Epidermal melanocyte (primary cell): Measurements from ENCODE around the gene KRT74.

ENCODE experiments used
- DNase-seq: peaks from one replicate; pipeline ENCODE4 v3.0.0; 2011; ENCODE audit warnings: low spot score; ENCODE audit not compliant: insufficient read length

KRT74 gene

DNA sequence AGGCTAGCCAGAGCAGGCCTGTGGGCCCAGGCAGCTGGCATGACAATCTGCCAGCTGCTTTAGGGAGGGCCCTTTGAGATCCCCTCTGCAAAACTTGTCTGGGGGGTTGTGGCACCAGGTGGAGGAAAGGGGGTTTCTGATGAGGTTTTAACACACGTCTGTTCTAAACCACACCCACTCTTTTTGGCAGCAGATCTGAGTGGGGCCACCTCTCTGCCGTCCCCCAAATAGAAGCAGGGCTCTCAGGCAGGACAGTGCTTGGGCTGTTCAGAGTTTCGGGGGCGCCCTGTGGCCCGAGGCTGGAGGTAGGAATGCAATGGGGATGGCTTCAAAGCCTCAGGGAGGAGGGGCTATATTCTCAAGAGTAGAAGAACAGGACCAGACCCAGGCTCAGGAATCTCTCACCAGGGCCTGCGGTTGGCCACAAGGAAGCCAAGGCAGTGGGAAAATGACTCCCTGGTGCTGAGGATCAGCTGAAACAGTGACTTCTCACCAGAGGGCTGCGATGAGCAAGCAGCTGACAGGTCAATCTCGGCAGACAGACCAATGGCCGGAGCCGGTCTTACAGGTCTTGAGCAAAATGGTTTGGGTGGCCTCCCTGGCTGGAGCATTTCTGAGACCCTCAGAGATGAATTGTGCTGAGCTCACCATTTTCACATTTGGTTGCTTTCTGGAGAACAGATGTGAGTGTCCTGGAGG is 51.9 kb downstream of the KRT74 start:
- no peak for DNase-seq

DNA sequence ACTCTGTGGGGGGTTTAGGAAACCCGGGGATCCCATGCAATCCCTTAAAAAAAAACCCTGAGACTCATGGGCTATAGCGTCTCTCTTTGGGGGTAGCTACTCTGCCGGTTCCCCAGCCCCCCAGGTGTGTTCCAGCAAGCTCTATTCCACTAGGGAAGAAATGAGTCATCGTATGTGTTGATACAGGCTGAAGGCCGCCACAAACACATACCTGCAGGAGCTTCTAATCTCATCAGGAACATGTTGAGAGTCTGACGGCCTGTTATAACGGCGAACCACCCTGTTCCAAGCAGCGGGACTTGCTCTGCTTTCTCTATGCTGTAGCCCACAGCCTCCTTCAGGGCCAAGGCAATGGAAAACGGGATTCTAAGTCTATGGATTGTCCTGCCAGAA is 52.5 kb downstream of the KRT74 start:
- no peak for DNase-seq

GRCh38 chr12:52519826-52520662 is 53.6 kb downstream of the KRT74 start, which contains the start of gene KRT5:
KRT5 (minus strand) TSS chr12:52520394; CDS start chr12:52520296, 98 bp downstream.
- no peak for DNase-seq

DNA sequence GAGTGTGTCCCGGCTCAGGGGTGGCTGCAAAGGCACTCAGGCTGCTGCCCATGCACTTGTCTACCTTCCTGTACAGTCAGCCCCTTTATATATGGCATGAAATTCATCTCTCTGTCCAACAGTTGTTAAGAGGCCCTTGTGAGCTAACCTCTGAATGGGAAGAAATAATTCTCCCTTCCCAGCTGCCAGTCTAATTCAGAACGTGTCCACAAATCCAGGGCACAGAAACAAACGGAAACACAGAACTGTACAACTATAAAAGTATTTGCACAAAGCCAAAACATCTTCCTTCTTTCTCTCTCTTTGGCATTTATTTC is 54.3 kb downstream of the KRT74 start:
- no peak for DNase-seq

DNA sequence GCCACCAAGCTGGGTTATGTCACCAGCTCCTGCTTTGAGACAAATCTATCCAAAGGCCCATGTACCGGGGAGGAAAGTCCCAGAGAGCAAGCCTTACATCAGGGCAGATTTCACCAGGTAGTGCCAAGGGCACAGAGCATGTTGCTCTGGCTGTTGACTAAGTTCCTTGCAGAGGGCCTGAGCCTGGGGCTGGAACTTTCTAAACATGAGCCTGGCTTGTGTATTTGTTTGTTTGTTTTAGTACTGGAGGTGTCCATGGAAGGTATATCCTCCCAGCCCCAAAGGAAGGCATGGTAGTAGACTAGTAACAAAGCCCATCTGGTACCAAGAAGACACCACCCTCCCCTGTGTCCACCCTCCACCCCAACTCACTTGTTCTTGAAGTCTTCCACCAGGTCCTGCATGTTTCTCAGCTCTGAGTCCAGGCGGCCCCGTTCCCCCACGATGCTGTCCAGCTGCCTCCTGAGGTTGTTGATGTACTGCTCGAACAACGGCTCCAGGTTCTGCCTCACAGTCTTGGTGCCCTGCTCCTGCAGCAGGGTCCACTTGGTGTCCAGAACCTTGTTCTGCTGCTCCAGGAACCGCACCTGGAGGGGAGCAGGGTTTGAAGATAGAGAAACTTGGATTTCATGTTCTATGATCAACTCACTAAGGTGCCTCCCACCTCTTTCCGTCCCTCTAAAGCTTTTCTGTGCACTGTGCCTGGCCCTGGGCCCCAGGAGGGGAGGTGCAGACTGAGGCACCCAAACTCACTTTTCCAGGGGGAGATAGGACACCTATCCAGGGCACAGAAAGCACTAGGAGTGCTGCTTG is 54.9 kb downstream of the KRT74 start:
- DNase-seq, result no peak

- no peak for DNase-seq
These were observed 55.8 kb downstream of the KRT74 start for GRCh38 chr12:52517888-52518287.

DNA sequence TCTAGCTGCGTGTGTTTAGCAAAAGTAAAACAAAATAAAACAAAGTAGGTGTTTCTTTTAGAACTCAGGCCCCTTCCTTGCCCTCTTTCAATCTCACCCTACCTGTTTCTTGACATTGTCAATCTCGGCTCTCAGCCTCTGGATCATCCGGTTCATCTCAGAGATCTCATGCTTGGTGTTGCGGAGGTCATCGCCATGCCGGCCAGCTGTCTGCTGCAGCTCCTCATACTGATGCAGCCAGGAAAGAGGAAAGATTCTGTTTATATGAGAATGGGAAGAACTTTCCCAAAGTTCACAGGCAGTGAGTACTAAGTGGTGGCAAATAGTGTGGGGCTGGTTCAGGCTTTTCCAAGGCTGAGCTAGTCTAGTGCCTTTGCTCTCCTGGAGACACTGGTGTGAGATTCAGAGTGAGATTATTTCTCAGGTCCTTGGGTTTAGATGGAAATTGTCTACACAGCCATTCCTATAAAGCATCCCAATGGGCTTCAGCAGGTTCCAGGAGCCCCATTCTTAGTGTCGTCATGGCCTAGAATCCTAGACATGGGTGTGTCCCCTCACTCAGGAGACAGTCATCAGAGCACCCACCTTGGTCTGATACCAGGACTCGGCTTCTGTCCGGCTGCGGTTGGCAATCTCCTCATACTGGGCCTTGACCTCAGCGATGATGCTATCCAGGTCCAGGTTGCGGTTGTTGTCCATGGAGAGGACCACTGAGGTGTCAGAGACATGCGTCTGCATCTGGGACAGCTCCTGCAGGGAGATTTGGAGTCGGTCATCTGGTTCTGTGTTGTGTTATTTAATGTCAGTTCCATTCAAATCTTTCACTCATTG is 56.4 kb downstream of the KRT74 start:
- DNase-seq, result no peak

DNA sequence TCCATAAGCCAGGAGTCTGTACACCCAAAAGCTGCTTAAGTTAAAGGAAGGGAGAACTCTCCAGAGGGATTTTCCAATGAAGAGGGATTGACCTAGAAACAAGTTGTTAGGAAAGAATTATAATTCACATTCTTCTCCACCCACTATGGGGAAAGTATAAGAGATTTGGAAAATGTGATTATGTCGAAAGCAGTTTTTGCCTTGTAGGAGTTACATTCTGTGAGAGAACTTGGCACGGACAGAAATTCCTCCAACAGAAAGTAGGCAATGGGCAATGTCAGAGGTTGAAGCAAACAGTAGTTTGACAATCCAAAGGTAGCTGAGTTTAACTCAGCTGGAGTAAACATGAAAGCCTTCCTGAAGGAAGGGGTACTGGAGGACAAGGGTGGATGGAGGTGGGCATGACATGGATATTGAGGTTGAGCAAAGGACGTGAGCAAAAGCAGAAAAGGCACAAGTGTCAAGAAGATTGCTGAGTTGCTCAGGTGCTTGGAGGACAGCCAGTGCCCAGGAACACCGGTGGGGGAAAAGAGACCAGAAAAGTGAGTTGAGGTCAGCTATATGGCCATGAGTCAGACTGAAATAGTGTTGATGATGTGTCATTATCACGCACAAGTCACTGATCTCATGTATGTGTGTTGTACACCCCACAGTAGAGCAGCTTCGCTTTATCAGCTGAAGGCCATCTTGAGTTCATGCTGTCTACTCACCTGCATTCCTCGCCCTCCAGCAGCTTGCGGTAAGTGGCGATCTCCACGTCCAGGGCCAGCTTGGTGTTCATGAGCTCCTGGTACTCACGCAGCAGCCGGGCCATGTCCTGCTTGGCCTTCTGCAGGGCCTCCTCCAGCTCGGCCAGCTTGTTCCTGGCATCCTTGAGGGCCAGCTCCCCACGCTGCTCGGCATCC is 57.5 kb downstream of the KRT74 start:
- DNase-seq, result no peak
